CD4-positive, alpha-beta T cell treated with Interleukin-12 subunit alpha and Interleukin-12 subunit beta, for 1 hour (primary cell): Measurements from ENCODE around the gene ALS2CL.
A peak's percentile ranks its signal among the peaks of the same experiment; 100 is the strongest.

Experiments used
- DNase-seq: peaks from one replicate; pipeline ENCODE4 v3.0.0-alpha.2; 2020

ALS2CL gene

DNA sequence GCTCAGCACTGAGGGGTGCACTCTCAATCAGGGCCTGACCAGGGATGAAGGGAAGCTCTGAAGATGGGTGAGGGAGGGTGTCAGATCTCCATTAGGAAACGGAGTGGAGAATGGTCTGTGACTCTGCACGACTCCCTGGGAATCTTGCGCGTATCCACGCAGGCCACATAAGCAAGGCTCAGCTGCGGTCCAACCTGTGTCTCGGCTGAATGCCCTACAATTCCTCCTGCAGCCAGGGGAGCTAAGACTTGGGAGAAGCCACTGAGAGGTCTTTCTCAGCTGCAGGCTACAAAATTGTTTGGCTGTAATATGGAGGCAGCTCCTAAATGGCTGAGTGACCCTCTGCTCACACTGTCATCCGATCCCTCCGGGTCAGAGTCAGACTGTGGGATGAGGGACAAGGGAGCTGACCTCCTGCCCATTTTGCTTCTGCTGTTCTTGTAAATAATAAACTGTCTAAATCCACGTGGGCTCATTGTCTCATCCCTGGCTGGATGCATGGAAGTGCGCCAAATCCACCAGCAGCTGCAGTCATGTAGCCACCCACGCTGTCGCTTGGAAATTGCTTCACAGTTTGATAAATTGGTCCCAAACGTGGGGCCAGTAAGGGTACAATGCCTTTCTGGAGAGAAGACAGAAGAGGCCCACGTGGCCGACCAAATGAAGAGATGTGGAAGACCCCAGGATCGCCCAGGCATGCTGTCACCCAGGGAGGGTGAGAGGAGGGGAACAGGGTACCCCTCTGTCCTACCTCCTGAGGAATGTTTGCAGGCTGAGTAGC is 30.5 kb downstream of the ALS2CL start:
- no peak for DNase-seq

DNA sequence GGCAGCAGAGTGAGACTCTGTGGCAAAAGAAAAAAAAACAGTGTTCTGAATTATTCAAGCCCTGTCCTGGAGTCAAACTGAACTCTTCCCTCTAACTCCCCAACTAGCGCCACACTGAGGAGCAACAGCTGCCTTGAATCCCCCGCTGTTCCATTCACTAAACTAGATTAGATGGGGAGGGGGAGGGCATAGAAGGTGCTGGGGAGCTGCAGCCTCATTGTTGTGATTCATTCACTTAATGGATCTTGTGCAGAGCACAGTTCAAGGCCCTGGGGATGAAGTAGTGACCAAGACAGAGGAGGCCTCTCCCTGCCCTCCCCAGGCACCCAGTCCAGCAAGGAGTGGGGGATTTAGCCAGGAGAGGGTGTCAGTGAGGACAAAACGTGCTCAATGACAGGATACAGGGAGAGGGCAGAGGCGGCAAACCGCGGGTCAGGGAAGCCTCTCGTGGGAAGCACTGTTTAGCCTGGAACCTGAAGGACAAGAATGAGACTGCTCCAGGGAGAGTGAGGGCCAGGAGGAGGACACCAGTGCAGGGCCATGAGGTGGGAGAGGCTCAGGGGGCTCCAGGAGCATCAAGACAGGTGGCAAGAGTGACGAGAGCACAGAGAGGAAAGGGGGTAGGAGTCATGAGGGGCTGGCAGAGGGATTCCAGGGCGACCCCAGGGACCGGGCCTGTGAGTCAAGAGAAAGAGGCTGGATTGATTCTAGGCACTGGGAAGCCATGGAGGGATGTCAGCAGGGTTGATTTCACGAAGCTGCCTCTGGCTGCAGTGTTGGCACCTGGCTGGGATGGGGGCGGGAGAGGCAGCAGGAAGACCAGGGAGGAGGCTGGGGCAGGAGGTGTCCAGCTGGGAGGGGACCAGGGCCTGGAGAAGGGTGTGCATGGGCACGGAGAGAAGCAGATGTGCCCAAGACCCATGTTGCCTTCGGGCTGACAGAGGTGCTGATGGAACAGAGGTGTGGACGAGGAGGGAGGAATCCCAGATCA is 31.4 kb downstream of the ALS2CL start:
- no peak for DNase-seq

DNA sequence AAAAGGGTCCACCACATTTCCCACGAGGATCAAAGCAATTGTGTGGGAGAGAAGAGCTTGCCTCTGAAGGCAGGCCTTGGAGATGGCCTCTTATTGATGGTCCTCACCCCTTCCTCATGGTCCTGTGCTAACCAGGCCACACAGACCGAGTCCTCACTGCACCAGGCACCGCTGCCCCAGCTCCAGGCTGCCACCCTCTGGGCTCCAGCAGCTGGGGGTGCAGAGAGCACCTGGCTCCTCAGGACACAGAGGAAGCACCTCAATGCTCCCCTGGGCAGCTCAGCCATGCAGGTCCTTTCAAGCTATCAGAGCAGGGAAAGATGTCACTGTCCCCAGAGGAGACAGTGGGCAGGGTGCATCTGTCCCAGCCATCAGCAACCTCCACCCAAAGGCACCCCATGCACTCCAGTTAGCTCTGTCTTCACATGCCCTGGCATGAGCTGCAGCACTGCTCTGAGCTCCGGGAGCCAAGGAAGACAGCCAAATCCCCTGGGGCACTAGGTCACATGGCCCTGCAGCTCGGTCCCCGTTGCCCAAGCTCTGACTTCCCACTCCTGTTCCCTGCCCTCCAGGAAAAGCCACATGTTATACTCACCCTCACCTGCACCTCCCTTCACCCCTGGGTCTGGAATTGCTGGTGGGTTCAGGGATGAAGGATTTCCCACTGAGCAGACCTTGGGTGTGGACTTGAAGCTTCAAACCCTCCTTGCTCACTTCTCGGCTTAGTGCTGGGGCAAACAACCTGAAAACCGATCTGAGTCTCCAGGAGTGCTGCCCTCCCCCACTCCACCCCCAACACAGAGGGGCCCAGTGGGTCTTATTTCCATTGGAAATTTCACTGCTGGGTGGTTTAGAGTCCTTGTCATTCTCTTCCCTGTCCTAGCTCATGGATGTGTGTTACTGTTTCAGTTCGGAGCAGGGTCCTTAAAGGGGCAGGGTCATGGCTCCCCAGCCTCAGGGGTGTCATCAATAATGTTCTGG is 32.6 kb downstream of the ALS2CL start:
- no peak for DNase-seq

DNA sequence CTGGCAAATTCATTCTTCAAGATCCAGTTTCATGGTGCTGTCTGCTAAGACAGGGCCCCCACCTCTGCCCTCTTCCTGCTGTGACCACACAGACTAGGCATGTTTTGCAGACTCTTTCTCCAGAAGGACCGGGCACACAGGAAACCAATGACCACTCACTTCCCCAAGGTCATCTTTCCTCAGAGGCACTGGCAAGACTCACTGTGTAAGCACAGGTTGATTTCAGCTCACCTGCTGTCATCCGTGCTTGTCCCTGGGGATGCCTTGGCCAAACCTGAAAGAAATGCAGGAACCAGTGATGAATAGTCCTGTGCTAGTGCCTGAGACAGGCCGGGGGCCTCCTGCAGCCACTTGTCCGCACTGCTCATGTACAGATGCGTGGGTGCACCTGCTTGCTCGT is 33.5 kb downstream of the ALS2CL start:
- no peak for DNase-seq

DNA sequence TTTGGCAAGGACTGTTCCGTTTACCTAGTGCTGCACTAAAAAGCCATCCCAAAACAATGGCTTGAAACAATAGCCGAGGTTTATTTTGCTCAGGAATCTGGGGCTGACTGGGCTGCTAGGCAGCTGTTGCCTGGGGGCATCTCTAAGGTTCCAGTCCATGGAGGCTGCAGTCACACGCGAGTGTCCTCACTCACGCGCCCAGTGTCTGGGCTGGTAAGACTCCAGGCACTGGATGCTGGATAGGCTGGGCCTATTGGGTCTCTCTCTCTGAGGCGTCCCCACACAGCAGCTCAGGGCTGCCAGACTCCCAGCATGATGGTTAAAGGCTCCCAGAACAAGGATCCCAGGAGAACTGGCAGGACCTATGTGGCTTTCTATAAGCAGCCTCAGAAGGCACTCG is 34.2 kb downstream of the ALS2CL start:
- no peak for DNase-seq

DNA sequence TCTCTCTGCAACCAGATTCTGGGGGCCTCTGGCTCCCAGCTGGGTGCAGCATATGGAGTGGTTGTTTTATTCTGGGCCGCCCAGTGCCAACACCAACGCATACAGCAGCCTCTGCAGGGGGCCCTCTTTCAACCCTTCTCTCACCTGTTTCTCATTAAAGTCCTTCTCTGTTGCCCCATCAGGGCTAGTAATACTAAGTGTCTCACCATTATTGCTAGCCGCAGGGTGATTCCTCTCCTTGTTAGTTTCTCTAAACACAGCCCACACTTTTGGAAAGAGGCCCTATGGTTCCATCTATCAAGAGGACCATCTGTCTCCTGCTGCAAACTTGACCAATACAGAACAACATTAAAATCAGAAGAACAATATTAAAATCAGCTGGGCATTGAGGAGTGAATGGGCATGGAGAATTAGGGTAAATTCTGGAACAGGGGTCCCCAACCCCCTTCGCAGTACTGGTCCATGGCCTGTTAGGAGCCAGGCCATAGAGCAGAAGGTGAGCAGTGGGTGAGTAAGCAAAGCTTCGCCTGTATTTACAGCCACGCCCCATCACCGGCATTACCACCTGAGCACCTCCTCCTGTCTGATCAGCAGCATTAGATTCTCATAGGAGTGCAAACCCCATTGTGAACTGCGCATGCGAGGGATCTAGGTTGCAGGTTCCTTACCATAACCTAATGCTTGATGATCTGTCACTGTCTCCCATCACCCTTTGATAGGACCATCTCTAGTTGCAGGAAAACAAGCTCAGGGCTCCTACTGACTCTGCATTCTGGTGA is 36.5 kb downstream of the ALS2CL start:
- no peak for DNase-seq

DNA sequence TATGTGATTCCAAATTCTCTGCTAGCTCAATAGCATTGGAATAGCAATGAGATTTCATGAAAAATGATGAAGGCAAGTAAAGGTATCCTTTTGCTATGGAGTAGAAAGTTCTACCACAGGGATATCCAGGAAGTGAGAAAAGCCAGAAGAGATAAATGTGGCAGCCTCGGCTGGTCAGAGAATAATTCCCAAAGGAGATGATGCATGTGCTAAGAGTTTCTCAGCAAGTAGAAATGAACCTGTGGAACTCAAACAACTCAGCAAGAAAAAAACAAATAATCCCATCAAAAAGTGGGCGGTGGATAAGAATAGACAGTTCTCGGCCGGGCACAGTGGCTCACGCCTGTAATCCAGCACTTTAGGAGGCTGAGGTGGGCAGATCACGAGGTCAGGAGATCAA is 38.2 kb downstream of the ALS2CL start:
- no peak for DNase-seq

DNA sequence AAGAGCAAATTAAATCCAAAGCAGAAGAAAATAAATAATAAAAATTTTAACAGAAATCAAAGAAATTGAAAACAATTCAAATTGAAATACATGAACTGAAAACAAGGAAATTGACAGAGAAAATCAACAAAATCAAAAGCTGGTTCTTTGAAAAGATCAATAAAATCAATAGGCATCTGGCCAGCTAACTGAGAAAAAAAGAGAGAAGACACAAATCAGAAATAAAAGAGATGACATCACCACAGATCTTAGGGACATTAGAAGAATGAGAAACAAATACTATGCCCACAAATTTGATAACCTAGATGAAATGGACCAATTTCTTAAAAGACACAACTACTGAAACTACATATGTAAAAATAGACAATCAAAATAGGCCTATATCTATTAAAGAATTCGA is 42.4 kb downstream of the ALS2CL start:
- DNase-seq = no peak

DNA sequence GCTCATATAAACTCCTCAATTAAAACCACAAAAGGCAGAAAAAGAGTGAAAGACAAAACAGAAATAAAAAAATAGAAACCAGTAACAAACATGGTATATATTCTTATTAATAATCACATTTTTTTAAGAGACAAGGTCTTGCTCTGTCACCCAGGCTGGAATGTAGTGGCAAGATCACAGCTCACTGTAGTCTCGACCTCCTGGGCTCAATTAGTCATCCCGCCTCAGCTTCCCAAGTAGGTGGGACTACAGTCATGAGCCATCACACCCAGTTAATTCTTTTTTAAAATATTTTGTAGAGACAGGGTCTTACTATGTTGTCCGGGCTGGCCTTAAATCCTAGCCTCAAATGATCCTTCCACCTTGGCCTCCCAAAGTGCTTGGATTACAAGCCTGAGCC is 44.0 kb downstream of the ALS2CL start:
- no peak for DNase-seq

DNA sequence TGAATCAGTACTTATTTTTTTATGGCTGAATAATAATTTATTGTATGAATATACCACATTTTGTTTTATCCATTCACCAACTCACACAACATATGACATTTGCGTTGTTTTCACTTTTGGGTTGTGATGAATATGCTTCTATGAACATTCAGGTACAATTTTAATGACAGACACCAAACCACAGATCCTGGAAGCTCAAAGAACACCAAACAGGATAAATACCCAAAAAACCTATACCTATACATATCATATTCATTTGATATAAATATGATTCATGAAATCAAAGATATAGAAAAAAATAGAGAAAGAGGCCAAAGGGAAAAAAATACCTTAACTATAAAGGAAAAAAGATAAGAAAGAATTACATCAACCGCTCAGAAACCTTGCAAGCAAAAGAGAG is 45.4 kb downstream of the ALS2CL start:
- no peak for DNase-seq

DNA sequence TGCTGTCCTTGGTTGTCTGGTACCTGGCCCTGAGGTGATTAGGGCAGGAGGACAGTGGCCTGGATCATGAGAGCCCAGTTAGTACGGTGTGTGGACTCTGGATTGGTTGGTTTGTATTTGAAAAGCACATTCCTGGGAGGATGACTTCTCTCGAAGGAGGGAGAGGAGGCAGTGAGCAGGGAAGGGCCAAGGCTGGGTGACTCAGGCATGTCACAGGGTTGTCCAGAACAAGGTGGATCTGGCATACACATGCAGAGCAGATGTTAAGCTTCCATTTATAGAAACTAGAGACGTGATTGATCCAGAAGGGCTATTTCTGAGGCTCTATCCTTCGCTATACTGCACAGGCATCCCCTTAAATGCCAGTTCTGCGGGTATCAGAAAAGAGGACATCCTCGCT is 46.8 kb downstream of the ALS2CL start:
- DNase-seq = no peak

DNA sequence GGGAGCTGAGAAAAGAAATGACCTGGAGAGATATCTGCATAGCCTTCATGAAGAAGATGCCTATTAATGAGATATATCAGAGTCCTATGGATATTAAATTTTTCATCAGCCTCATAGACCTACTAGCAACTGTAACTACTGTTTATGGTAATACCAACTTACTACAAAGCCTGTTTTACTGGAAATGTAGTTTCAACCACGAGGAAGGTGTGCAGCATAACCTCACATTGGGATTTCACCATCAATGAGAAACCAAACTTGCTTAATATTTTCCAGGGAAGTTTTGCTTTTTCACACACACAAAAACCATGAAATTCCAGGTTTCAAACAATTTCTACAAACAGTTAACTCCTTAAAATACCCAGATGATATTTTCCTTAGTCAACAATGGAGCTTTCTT is 49.8 kb downstream of the ALS2CL start:
- DNase-seq = no peak

DNA sequence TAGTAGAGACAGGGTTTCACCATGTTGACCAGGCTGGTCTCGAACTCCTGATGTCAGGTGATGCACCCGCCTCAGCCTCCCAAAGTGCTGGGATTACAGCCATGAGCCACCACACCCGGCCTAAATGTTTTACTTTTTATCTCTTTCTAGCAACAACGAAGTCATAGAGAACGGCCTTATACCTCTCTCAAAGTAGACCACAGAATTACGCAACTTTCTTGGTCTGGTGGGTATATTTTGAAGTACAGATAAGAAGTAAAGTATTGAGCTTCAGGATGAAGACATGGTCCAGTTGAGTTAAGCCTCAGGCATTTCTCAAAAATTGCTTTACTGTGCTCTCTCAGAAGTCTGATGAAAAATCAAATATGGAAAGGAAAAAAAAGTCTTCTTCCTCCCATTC is 50.5 kb downstream of the ALS2CL start:
- no peak for DNase-seq

DNA sequence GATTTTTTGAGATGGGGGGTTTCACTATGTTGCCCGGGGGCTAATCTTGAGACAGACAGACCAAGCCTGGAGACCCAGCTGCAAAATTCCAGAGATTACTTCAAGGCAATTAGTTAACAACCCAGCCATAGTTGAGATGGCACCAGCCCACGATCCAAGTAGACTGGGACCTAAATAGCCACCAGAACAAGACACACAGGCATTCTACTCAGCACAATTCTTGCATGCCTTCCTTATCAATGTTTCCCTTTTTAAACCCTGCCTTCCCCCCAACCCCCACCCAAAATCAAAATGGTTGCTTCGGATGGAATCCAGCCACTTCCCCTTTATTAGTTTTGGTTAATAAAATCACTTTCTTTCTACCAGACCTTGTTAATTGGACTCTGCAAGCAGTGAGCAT is 52.6 kb downstream of the ALS2CL start:
- DNase-seq = no peak

DNA sequence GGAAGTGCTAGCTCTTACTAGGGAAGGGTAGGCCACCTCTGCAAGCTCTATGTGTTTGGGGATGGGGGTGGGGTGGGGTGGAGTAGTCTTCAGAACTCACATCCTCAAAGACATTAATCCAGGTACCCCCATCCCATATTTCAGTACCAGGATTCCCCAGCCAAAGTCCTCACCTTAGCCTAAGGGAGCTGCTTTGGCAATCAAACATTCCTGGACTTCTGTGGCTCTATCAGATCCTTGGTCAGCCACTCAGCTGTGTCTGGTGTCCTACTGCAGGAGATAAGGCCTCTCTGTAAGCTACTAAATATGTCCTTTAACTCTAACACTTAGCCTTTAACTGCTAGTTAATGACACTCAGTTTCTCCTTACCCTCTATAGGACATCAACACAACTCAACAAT is 54.3 kb downstream of the ALS2CL start:
- no peak for DNase-seq

DNA sequence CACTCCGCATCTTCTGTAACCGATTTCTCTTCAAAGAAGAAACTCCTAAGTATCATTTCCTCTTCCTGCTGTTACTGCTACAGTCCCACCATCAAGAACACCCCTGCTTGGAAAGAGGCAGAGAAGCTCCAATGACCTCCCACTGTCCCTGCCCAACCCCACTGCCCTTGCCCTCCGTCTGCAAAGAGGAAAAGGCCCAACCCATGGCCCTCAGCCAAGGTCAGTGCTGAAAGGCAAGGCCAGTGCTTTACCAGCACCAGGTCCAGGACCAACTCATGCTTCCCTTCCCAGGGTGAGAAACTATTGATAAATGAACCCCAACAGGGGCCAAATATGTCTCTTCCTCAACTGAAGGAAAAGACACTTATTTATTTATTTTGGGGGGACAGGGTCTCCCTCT is 58.6 kb downstream of the ALS2CL start:
- no peak for DNase-seq

DNA sequence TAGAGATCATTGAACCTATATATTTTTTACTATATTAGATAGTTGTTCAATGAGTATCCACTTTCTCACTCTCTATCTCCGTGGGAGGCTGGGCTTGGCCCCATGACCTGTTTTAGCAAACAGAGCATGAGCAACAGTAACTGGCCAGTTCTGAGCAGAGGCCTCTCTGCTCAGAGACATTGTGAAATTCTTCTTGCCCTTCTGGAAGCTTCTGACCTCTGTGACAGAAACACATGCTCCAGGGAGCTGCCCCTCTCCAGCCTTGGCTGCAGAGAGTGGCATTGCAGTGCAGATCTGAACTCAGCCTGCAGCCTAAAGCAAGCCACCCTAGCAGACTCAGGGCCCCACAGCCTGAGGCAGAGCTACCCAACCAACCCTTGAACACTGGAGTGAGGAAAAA is 60.7 kb downstream of the ALS2CL start:
- no peak for DNase-seq

DNA sequence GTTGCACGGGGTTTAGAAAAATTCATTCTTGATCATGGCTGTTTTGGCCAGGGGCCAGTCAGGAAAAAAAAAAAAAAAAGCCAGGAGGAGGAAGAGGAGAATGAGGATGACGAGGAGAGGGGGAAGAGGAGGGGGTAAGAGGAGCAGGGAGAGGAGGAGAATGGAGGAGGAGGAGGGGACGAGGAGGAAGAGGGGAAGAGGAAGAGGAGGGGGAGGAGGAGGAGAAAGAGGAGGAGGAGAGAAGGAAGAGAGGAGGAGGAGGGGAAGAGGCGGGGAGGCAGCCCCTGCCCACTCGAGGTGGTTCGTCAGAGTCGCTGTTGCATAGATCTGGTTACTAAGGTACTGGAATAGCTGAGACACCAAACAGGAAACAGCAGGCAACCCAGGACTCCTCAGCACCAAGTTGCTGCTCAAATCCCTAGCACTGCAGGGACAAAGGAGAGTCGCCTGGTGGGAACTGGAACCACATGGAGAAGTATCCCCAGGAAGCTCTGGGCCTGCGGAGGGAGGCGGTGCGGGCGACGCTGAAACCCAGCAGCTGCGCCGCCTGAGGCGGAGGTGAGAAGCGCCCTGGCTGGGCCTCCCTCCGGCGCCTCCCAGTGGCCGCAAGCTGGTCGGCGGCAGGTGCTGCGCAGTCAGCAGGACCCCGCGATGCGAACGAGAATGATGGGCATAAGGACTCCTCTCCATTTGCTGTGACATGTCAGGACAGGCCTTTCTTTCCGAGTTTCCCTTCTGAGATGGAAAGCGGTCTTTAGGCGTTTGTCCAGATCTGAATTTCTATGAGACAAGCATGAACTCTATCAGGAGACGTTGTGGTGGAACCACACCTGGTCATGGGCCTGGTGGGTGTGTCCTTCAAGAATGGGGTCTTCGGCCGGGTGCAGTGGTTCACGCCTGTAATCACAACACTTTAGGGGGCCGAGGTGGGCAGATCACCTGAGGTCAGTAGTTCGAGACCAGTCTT is 63.6 kb downstream of the ALS2CL start:
- DNase-seq = peak; percentile 77

DNA sequence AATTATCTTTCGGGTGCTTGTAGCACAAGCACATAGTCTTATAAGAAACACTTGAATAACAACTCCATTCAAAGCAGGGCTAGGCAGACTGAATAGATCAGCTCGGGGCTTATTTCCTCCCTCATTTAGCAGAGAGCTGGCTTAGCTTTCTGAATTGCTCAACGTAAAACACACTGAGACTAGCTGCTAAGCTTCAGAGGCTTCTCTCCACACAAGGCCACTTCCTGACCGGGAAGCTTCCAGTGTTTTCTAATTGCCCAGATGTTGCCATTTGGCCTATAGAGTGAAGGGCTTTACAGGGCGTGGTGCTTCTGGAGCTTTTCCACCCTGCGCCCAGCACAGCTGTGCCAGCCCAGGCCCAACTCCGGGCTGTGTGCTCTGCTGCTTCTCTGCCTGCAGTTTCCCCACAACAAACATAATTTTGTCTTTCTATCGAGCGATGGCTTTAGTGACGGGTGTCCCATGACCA is 64.5 kb downstream of the ALS2CL start:
- no peak for DNase-seq

DNA sequence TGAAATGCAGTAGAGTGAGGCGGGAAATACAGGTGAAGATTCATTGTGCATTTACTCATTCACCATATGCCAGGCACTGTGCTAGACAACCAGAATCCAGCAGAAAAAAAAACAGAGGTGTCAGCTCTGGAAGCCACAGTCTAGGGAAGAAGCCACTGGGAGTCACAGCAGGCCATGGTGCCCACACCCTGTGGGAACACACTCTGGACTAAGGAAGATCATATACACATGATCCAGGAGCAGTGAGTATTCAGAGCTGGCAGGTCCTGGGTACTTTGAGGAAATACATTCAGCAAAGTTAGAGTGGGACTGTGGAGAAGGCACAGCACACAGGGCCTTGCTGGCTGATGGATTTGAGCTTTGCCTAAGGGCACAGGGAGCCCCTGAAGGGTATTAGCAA is 66.4 kb downstream of the ALS2CL start:
- DNase-seq = no peak

DNA sequence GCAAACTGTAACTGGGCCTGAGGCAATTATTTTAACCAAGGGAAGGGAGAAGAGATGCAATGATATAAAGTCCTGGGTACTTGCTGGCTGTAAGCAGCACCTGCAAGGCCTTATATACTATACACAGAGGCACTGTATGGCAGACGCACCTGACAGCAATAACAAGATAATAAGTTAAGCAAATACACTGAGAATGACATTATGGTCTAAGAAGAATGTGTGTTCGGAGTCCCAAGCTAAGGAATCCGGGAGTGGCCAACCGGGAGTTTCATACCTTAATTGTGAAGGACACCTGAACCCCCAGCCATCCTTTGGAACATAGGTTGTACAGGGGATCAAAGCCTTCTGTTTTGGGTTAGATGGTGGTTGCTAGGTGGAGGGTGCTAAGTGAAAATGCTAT is 67.4 kb downstream of the ALS2CL start:
- no peak for DNase-seq
